CD4-positive, CD25-positive, alpha-beta regulatory T cell (primary cell): ENCODE data around the gene CITED4. TPM values are rescaled to one million over a fixed set of nuclear protein-coding genes. Genes with fewer than 3 reads are reported as not detected.
A peak's percentile ranks its signal among the peaks of the same experiment; 100 is the strongest.

Experiments
- ATAC-seq, 2 donors: fragments of 150-1000 bp; cut with Tn5 transposase; one replicate each; pipeline ENCODE4 v1.10.0; 2021; ENCODE audit warnings: low read depth in 2 of 2, moderate number of reproducible peaks in 2 of 2, moderate library complexity in 1 of 2
- DNase-seq, 3 donors: peaks; one replicate each; pipeline versions ENCODE4 v3.0.0 to v3.0.0-alpha.2; 2012 to 2022; ENCODE audit warnings: mixed read lengths in 1 of 3
- H3K27ac ChIP-seq: one replicate; pipeline ENCODE4 v1.7.0; 2013; ENCODE audit warnings: mild to moderate bottlenecking, low read length; ENCODE audit not compliant: insufficient read depth, poor library complexity, severe bottlenecking
- H3K27me3 ChIP-seq: one replicate; pipeline ENCODE4 v1.7.0; 2013; ENCODE audit warnings: low read length; ENCODE audit not compliant: control insufficient read depth, insufficient read depth
- H3K36me3 ChIP-seq: one replicate; pipeline ENCODE4 v1.7.0; 2013; ENCODE audit warnings: mild to moderate bottlenecking, low read length, moderate library complexity; ENCODE audit not compliant: control insufficient read depth, insufficient read depth
- H3K4me1 ChIP-seq: 2 replicates; pipeline ENCODE4 v1.7.0; 2013; ENCODE audit warnings: mild to moderate bottlenecking, low read length; ENCODE audit not compliant: insufficient read depth, control insufficient read depth, poor library complexity, severe bottlenecking
- H3K4me3 ChIP-seq: one replicate; pipeline ENCODE4 v1.7.0; 2013; ENCODE audit warnings: low read depth, mild to moderate bottlenecking, low read length, moderate library complexity
- H3K9me3 ChIP-seq, 2 experiments: 1 replicate in 1 of 2; 2 replicates in 1 of 2; pipeline ENCODE4 v1.7.0; 2013; ENCODE audit warnings: low read length in 2 of 2, mild to moderate bottlenecking in 1 of 2, moderate library complexity in 1 of 2; ENCODE audit not compliant: control insufficient read depth in 2 of 2
- H3K27ac Mint-ChIP-seq, 3 donors: one replicate each; pipeline ENCODE4 v1.8.0; 2020 to 2022; ENCODE audit warnings: mild to moderate bottlenecking in 3 of 3, mixed read lengths in 3 of 3, moderate library complexity in 2 of 3
- H3K27me3 Mint-ChIP-seq: one replicate; pipeline ENCODE4 v1.8.0; 2022; ENCODE audit warnings: mild to moderate bottlenecking, mixed read lengths
- H3K36me3 Mint-ChIP-seq: one replicate; pipeline ENCODE4 v1.8.0; 2020; ENCODE audit warnings: mixed read lengths
- H3K4me1 Mint-ChIP-seq, 4 donors: one replicate each; pipeline ENCODE4 v1.8.0; 2020 to 2022; ENCODE audit warnings: mixed read lengths in 4 of 4, mild to moderate bottlenecking in 1 of 4
- H3K4me3 Mint-ChIP-seq, 4 donors: one replicate each; pipeline ENCODE4 v1.8.0; 2020 to 2022; ENCODE audit warnings: mild to moderate bottlenecking in 4 of 4, mixed read lengths in 4 of 4, moderate library complexity in 3 of 4
- H3K9me3 Mint-ChIP-seq, 7 donors: one replicate each; pipeline ENCODE4 v1.8.0; 2020 to 2022; ENCODE audit warnings: mixed read lengths in 7 of 7, mild to moderate bottlenecking in 3 of 7, moderate library complexity in 2 of 7
- polyA plus RNA-seq, 4 donors: library from polyadenylated mRNA; unstranded; fragments of 300-500 nt; fragmentation: Illumina TruSeq; gene quantifications; one replicate each; pipeline ENCODE4 v1.2.3, GENCODE V29; 2021
- total RNA-seq: library from RNA; stranded (reverse); gene quantifications from one replicate; pipeline ENCODE4 v1.2.3, GENCODE V29; 2022

Gene CITED4
- total and polyA plus RNA-seq, 5 donors from 2014 or later: 7.0 to 15.8 (median 13.5) TPM

- H3K4me1 Mint-ChIP-seq: peaks cover 6 to 20% (median 14%) of the 10 kb centered on the region in 4 donors
- peaks cover 4% of the 10 kb centered on the region for H3K27me3 Mint-ChIP-seq
Observed at GRCh38 chr1:40873863-40874472, 11.8 kb upstream of the CITED4 start.

DNA sequence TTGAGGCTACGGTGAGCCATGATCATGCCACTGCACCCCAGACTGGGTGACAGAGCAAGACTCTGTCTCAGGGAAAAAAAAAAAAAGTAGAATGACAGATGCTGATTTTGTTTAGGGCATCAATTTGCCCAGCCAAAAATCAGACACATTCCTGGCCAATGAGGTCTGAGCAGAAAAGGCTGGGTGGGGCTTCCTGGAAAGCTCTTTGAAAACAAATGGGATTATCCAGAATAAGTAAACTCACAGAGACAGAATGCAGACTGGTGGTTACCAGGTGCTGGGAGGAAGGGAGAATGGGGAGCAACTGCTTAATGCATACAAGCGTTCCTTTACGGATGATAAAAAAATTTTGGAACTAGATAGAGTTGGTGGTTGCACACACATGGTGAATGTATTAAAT is 10.1 kb upstream of the CITED4 start:
- ATAC-seq (no peak), DNase-seq (no peak)
- H3K9me3 ChIP-seq: peaks cover 0 to 3% of the 10 kb centered on the region in 2 experiments
- H3K36me3 ChIP-seq: no peaks in the 10 kb centered on the region
- no peak overlapping the region for H3K27ac ChIP-seq
- Mint-ChIP-seq H3K27me3 (no peaks in the 10 kb centered on the region), H3K4me3 (no peak overlapping the region), H3K36me3 (no peaks in the 10 kb centered on the region), H3K4me1 (peaks cover 6 to 20% (median 16%) of the 10 kb centered on the region in 4 donors), H3K9me3 (peaks cover 0 to 7% (median 2%) of the 10 kb centered on the region in 7 donors), H3K27ac (peak overlapping the region in 1 of 3 donors; percentile 21)
- H3K4me3 ChIP-seq: no peak overlapping the region
- H3K4me1 ChIP-seq: peaks cover 14% of the 10 kb centered on the region
- no peaks in the 10 kb centered on the region for H3K27me3 ChIP-seq

More at GRCh38 chr1:40873863-40874472, 11.8 kb upstream of the CITED4 start:
- Mint-ChIP-seq H3K4me3 (no peak overlapping the region), H3K9me3 (peaks cover 0 to 7% (median 2%) of the 10 kb centered on the region in 7 donors), H3K36me3 (no peaks in the 10 kb centered on the region), H3K27ac (peak overlapping the region in 1 of 3 donors; percentile 20)
- H3K27ac ChIP-seq: no peak overlapping the region
- no peaks in the 10 kb centered on the region for H3K36me3 ChIP-seq
- ATAC-seq (no peak), DNase-seq (no peak)
- no peaks in the 10 kb centered on the region for H3K27me3 ChIP-seq
- no peak overlapping the region for H3K4me3 ChIP-seq
- peaks cover 0 to 3% of the 10 kb centered on the region in 2 experiments for H3K9me3 ChIP-seq
- peaks cover 14% of the 10 kb centered on the region for H3K4me1 ChIP-seq

DNA sequence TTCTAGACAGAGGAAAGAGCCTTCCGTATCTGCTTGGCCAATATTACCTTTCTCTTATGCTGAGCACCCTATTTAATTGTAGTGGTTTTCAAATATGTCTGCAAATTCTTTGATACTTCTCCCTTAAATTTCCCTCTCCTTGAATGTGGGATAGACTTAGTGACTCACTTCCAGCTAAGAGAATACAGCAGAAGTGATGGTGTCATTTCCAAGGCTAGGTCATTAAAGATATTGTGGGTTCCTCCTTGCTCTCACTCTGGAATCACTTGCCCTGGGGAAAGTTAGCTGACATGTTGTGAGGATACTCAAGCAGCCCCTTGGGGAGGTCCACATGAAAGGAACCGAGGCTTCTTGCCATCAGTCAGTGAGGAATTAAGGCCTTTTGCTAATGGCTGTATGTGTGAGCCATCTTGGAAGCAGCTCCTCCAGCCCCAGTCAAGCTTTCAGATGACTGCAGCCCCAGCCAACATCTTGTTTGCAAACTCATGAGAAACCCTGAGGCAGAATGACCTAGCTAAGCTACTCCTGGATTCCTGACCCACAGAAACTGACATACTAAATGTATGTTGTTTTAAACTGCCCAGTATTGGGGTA is 8.1 kb upstream of the CITED4 start:
- no peak overlapping the region for H3K4me3 ChIP-seq
- H3K27ac ChIP-seq: no peak overlapping the region
- ATAC-seq (no peak), DNase-seq (no peak)
- no peak overlapping the region for H3K27ac Mint-ChIP-seq
- peaks cover 0 to 3% of the 10 kb centered on the region in 2 experiments for H3K9me3 ChIP-seq
- peaks cover 0 to 9% (median 6%) of the 10 kb centered on the region in 4 donors for H3K4me1 Mint-ChIP-seq
- H3K36me3 Mint-ChIP-seq: no peaks in the 10 kb centered on the region
- no peaks in the 10 kb centered on the region for H3K36me3 ChIP-seq
- H3K4me3 Mint-ChIP-seq: no peak overlapping the region
- H3K27me3 ChIP-seq: no peaks in the 10 kb centered on the region
- H3K27me3 Mint-ChIP-seq: no peaks in the 10 kb centered on the region
- H3K9me3 Mint-ChIP-seq: peaks cover 0 to 3% (median 0%) of the 10 kb centered on the region in 7 donors
- H3K4me1 ChIP-seq: peaks cover 4% of the 10 kb centered on the region

DNA sequence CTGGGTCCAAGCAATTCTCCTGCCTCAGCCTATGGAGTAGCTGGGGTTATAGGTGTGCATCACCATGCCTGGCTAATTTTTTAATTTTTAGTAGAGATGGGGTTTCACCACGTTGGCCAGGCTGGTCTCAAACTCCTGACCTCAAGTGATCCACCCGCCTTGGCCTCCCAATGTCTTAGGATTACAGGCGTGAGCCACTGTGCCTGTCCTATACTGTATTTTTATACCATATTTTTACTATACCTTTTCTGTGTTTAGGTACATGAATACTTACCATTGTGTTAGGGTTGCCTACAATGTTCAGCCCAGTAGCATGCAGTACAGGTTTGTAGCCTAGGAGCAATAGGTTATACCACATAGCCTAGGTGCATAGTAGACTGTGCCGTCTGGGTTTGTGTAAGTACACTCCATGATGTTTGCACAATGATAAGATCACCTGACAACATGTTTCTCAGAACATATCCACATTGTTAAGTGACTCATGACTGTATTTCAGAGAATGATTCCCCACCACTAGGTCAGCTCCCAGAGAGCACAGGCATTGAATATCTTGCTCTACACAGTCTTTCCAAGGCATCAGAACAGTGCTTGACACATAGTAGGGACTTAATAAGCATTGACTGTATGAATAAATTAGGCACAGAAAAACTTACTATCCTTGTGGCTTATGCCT is 6.0 kb upstream of the CITED4 start:
- H3K36me3 ChIP-seq: no peaks in the 10 kb centered on the region
- no peak overlapping the region for H3K4me3 ChIP-seq
- DNase-seq: peak in 1 of 3 donors; percentile 50
- Mint-ChIP-seq H3K9me3 (peaks cover 0 to 2% (median 0%) of the 10 kb centered on the region in 7 donors), H3K4me3 (no peak overlapping the region), H3K4me1 (peaks cover 0 to 9% (median 3%) of the 10 kb centered on the region in 4 donors), H3K36me3 (no peaks in the 10 kb centered on the region), H3K27me3 (no peaks in the 10 kb centered on the region), H3K27ac (no peak overlapping the region)
- peaks cover 0 to 3% of the 10 kb centered on the region in 2 experiments for H3K9me3 ChIP-seq
- peak; percentile 72 to 80 for ATAC-seq
- H3K27ac ChIP-seq: no peak overlapping the region
- H3K27me3 ChIP-seq: no peaks in the 10 kb centered on the region
- no peaks in the 10 kb centered on the region for H3K4me1 ChIP-seq

- H3K27ac Mint-ChIP-seq: peak overlapping the region in 2 of 3 donors; percentile 32 to 91
- Histone ChIP-seq H3K9me3 (no peaks in the 10 kb centered on the region), H3K4me1 (peaks cover 15% of the 10 kb centered on the region), H3K27me3 (no peaks in the 10 kb centered on the region), H3K27ac (no peak overlapping the region), H3K4me3 (peak overlapping the region; percentile 13), H3K36me3 (no peaks in the 10 kb centered on the region)
- H3K27me3 Mint-ChIP-seq: peaks cover 15% of the 10 kb centered on the region
- H3K4me1 Mint-ChIP-seq: peaks cover 0 to 24% (median 16%) of the 10 kb centered on the region in 4 donors
- H3K36me3 Mint-ChIP-seq: no peaks in the 10 kb centered on the region
- ATAC-seq: no peak
- H3K4me3 Mint-ChIP-seq: peak overlapping the region; percentile 87 to 96 (median 91)
- DNase-seq: peak; percentile 22 to 55 (median 34)
- H3K9me3 Mint-ChIP-seq: no peaks in the 10 kb centered on the region
Observed at GRCh38 chr1:40861224-40862003, 749 bp downstream of the CITED4 start.

DNA sequence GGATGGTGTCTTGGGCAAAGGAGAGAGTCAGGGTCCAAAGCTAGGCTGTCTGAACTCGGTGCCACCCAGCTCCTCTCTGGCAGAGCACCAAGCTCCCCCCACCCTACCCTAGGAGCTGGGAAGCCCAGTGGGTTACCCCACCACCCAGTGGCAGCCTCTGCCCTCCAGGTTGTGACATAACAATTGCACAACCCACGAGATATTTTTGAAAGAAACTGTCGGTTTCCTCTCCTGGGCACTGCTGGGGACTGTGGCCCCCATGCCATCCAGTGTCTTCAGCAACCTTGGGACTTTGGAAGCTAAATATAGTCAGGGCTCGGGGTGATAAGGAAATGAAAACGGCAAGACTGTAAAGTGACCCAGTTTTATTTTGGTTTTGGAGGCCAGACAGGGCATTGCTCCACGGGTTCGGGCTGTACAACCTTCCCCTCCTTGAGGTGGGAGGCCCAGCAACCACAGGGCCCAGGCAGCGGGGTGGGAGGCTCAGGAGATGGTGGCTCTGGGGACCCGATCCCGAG is 1.4 kb downstream of the CITED4 start:
- H3K9me3 Mint-ChIP-seq: no peaks in the 10 kb centered on the region

GRCh38 chr1:40858856-40859416 is 3.2 kb downstream of the CITED4 start:
- H3K4me3 Mint-ChIP-seq: peak overlapping the region in 2 of 4 donors; percentile 12 to 55
- H3K27ac Mint-ChIP-seq: no peak overlapping the region
- Histone ChIP-seq H3K9me3 (no peaks in the 10 kb centered on the region), H3K4me3 (no peak overlapping the region), H3K27ac (no peak overlapping the region), H3K4me1 (peaks cover 15% of the 10 kb centered on the region), H3K27me3 (no peaks in the 10 kb centered on the region), H3K36me3 (no peaks in the 10 kb centered on the region)
- peaks cover 15% of the 10 kb centered on the region for H3K27me3 Mint-ChIP-seq
- H3K9me3 Mint-ChIP-seq: no peaks in the 10 kb centered on the region
- no peaks in the 10 kb centered on the region for H3K36me3 Mint-ChIP-seq
- ATAC-seq (no peak), DNase-seq (no peak)
- H3K4me1 Mint-ChIP-seq: peaks cover 0 to 24% (median 16%) of the 10 kb centered on the region in 4 donors

More for the DNA sequence above, 1.4 kb downstream of the CITED4 start:
- no peaks in the 10 kb centered on the region for H3K9me3 ChIP-seq
- H3K4me3 ChIP-seq: peak overlapping the region; percentile 13
- no peak overlapping the region for H3K27ac ChIP-seq
- peaks cover 15% of the 10 kb centered on the region for H3K4me1 ChIP-seq
- H3K36me3 Mint-ChIP-seq: no peaks in the 10 kb centered on the region
- peaks cover 15% of the 10 kb centered on the region for H3K27me3 Mint-ChIP-seq
- DNase-seq: no peak
- no peaks in the 10 kb centered on the region for H3K27me3 ChIP-seq
- H3K27ac Mint-ChIP-seq: peak overlapping the region in 2 of 3 donors; percentile 32 to 91
- H3K36me3 ChIP-seq: no peaks in the 10 kb centered on the region
- no peak for ATAC-seq
- peak overlapping the region; percentile 87 to 96 (median 91) for H3K4me3 Mint-ChIP-seq
- peaks cover 0 to 24% (median 16%) of the 10 kb centered on the region in 4 donors for H3K4me1 Mint-ChIP-seq
